Astrocyte (in vitro differentiated cells and primary cell): ENCODE measurements around the gene NAGLU. TPM values are rescaled to one million over a fixed set of nuclear protein-coding genes. Genes with fewer than 3 reads are reported as not detected.
"Not testable (repeated sequence)": the region's sequence is repeated elsewhere in the genome, so short reads cannot be mapped to it uniquely, and the experiment has no call there.

Experiments
- DNase-seq: peaks from one replicate; pipeline ENCODE4 v3.0.0-alpha.2; 2010; ENCODE audit warnings: low read depth
- FAIRE-seq: peaks from 2 replicates; lab custom pipeline; 2011; peaks lifted over from hg19 to GRCh38; lab: Jason Lieb, UNC
- H2AFZ ChIP-seq: 2 replicates; pipeline ENCODE4 v1.6.0; 2012; ENCODE audit warnings: low read depth, low read length, inconsistent platforms
- H3K27ac ChIP-seq: 2 replicates; pipeline ENCODE4 v1.5.1; 2011; ENCODE audit warnings: low read depth, low read length, inconsistent platforms
- H3K27me3 ChIP-seq: 2 replicates; pipeline ENCODE4 v1.6.0; 2011; ENCODE audit warnings: low read length, inconsistent platforms; ENCODE audit not compliant: insufficient read depth
- H3K36me3 ChIP-seq: 2 replicates; pipeline ENCODE4 v1.5.1; 2011; ENCODE audit warnings: low read length, inconsistent platforms; ENCODE audit not compliant: insufficient read depth
- H3K4me1 ChIP-seq: 2 replicates; pipeline ENCODE4 v1.5.1; 2011; ENCODE audit warnings: low read length, inconsistent platforms; ENCODE audit not compliant: insufficient read depth
- H3K4me2 ChIP-seq: 2 replicates; pipeline ENCODE4 v1.6.0; 2012; ENCODE audit warnings: low read length, inconsistent platforms
- H3K4me3 ChIP-seq: 2 replicates; pipeline ENCODE4 v1.5.1; 2011; ENCODE audit warnings: low read depth, mild to moderate bottlenecking, low read length, inconsistent platforms; ENCODE audit not compliant: insufficient read depth
- H3K79me2 ChIP-seq: 2 replicates; pipeline ENCODE4 v1.6.0; 2012; ENCODE audit warnings: mild to moderate bottlenecking, low read length, inconsistent platforms; ENCODE audit not compliant: insufficient read depth
- H3K9ac ChIP-seq: 2 replicates; pipeline ENCODE4 v1.6.0; 2012; ENCODE audit warnings: mild to moderate bottlenecking, low read length, inconsistent platforms
- H3K9me3 ChIP-seq: 2 replicates; pipeline ENCODE4 v1.5.1; 2012; ENCODE audit warnings: low read depth, mild to moderate bottlenecking, low read length, inconsistent platforms; ENCODE audit not compliant: insufficient read depth
- H4K20me1 ChIP-seq: 2 replicates; pipeline ENCODE4 v1.6.0; 2012; ENCODE audit warnings: low read length, inconsistent platforms; ENCODE audit not compliant: insufficient read depth
- H3K27ac Mint-ChIP-seq: one replicate; pipeline ENCODE4 v1.8.0; 2021; ENCODE audit warnings: mild to moderate bottlenecking, mixed read lengths; ENCODE audit not compliant: unreplicated experiment
- H3K27me3 Mint-ChIP-seq: one replicate; pipeline ENCODE4 v1.8.0; 2021; ENCODE audit warnings: low read depth, mixed read lengths; ENCODE audit not compliant: unreplicated experiment
- H3K36me3 Mint-ChIP-seq: one replicate; pipeline ENCODE4 v1.8.0; 2021; ENCODE audit warnings: low read depth, mixed read lengths; ENCODE audit not compliant: unreplicated experiment
- H3K4me1 Mint-ChIP-seq: one replicate; pipeline ENCODE4 v1.8.0; 2021; ENCODE audit warnings: low read depth, mixed read lengths; ENCODE audit not compliant: unreplicated experiment
- H3K4me3 Mint-ChIP-seq: one replicate; pipeline ENCODE4 v1.8.0; 2021; ENCODE audit warnings: mild to moderate bottlenecking, moderate library complexity, mixed read lengths; ENCODE audit not compliant: unreplicated experiment
- H3K9me3 Mint-ChIP-seq: one replicate; pipeline ENCODE4 v1.8.0; 2021; ENCODE audit warnings: mild to moderate bottlenecking, mixed read lengths; ENCODE audit not compliant: unreplicated experiment
- CTCF ChIP-seq: IDR thresholded peaks from 2 replicates; pipeline ENCODE4 v1.5.1; 2011; ENCODE audit warnings: low read depth, mild to moderate bottlenecking, inconsistent platforms, low read length, moderate library complexity; ENCODE audit not compliant: insufficient read depth
- EZH2 ChIP-seq: IDR thresholded peaks from 2 replicates; pipeline ENCODE4 v1.6.1; 2012; ENCODE audit warnings: mild to moderate bottlenecking, low read length, inconsistent platforms; ENCODE audit not compliant: insufficient read depth
- total RNA-seq: library from RNA; stranded (reverse); gene quantifications from 2 replicates; pipeline ENCODE4 v1.2.1, GENCODE V29; 2021

The NAGLU gene
- total RNA-seq, 1 donor from 2014 or later = 19.3 TPM

GRCh38 chr17:42548993-42549755 lies 13.1 kb downstream of the NAGLU start:
- H3K9ac ChIP-seq = no peak overlapping the region
- Mint-ChIP-seq H3K4me3 (peak overlapping the region; percentile 50), H3K9me3 (no peaks in the 10 kb centered on the region), H3K27me3 (peaks cover 2% of the 10 kb centered on the region), H3K4me1 (peaks cover 6% of the 10 kb centered on the region), H3K27ac (peak overlapping the region; percentile 41), H3K36me3 (peaks cover 2% of the 10 kb centered on the region)
- no peaks in the 10 kb centered on the region for H3K27me3 ChIP-seq
- H3K27ac ChIP-seq = no peak overlapping the region
- H2AFZ ChIP-seq = no peak overlapping the region
- no peak for FAIRE-seq
- H3K9me3 ChIP-seq = no peaks in the 10 kb centered on the region
- H4K20me1 ChIP-seq = peaks cover 9% of the 10 kb centered on the region
- no peak overlapping the region for H3K4me3 ChIP-seq
- TF ChIP-seq CTCF = no peak
- no peak for TF ChIP-seq EZH2
- H3K4me2 ChIP-seq = peak overlapping the region; percentile 78
- H3K79me2 ChIP-seq = peaks cover 15% of the 10 kb centered on the region
- peaks cover 8% of the 10 kb centered on the region for H3K4me1 ChIP-seq
- no peak for DNase-seq
- no peaks in the 10 kb centered on the region for H3K36me3 ChIP-seq

GRCh38 chr17:42552736-42553135 lies 16.7 kb downstream of the NAGLU start, which contains the start of gene HSD17B1:
TSS of gene HSD17B1 (plus strand) at chr17:42552923. CDS start at chr17:42552934, 11 bp downstream.
- Histone ChIP-seq H3K4me1 (peaks cover 16% of the 10 kb centered on the region), H3K4me3 (peak within 1 kb of the TSS; percentile 69), H3K9ac (peak within 1 kb of the TSS; percentile 92), H3K4me2 (peak within 1 kb of the TSS; percentile 91), H3K79me2 (peaks cover 27% of the 10 kb centered on the region)
- not testable (repeated sequence) for DNase-seq, H3K9me3 ChIP-seq, H3K36me3 Mint-ChIP-seq, H3K9me3 Mint-ChIP-seq, H3K27ac Mint-ChIP-seq, H3K36me3 ChIP-seq, H3K27me3 Mint-ChIP-seq, FAIRE-seq, H3K27me3 ChIP-seq, H2AFZ ChIP-seq, H3K27ac ChIP-seq, H4K20me1 ChIP-seq
- Mint-ChIP-seq H3K4me3 (peak within 1 kb of the TSS; percentile 91), H3K4me1 (peaks cover 12% of the 10 kb centered on the region)

- Mint-ChIP-seq H3K4me1 (peaks cover 12% of the 10 kb centered on the region), H3K9me3 (no peaks in the 10 kb centered on the region), H3K27me3 (no peaks in the 10 kb centered on the region), H3K4me3 (peak overlapping the region; percentile 91), H3K27ac (no peak overlapping the region), H3K36me3 (peaks cover 2% of the 10 kb centered on the region)
- TF ChIP-seq CTCF (no peak), EZH2 (no peak)
- Histone ChIP-seq H3K4me3 (peak overlapping the region; percentile 69), H4K20me1 (peaks cover 9% of the 10 kb centered on the region), H3K9ac (peak overlapping the region; percentile 92), H3K36me3 (no peaks in the 10 kb centered on the region), H3K9me3 (no peaks in the 10 kb centered on the region), H3K79me2 (peaks cover 27% of the 10 kb centered on the region), H3K4me1 (peaks cover 16% of the 10 kb centered on the region), H2AFZ (no peak overlapping the region), H3K4me2 (peak overlapping the region; percentile 91), H3K27me3 (no peaks in the 10 kb centered on the region), H3K27ac (no peak overlapping the region)
- peak; percentile 43 for DNase-seq
- no peak for FAIRE-seq
These were observed 17.2 kb downstream of the NAGLU start for GRCh38 chr17:42553161-42553818.
